Activated T-helper 1 cell treated with anti-CD3 and anti-CD28 coated beads, Interleukin-2, amount 50 U/mL, for 16 hours (primary cell): ENCODE measurements around the gene ATRAID.
"Not testable (repeated sequence)": the region's sequence is repeated elsewhere in the genome, so short reads cannot be mapped to it uniquely, and the experiment has no call there.

Experiments
- DNase-seq, 2 donors: peaks; one replicate each; pipeline ENCODE4 v3.0.0-alpha.2; 2020; ENCODE audit warnings: low read depth in 1 of 2, low spot score in 1 of 2

Gene ATRAID

GRCh38 chr2:27211943-27212625 lies at the start of gene ATRAID, which contains the start of gene SLC5A6:
Gene ATRAID, plus strand, starts transcription at chr2:27212041. Its CDS starts 328 bp downstream, at chr2:27212369.
Gene SLC5A6, minus strand, starts transcription at chr2:27212268. Its CDS starts 4,618 bp downstream, at chr2:27207650.
- DNase-seq = peak; percentile 79 to 83

GRCh38 chr2:27162151-27163121 lies 49.4 kb upstream of the ATRAID start:
- no peak for DNase-seq

- no peak for DNase-seq
Measured at GRCh38 chr2:27164960-27165763, 46.7 kb upstream of the ATRAID start.

- DNase-seq = no peak
Measured at GRCh38 chr2:27170581-27171337, 41.1 kb upstream of the ATRAID start.

- DNase-seq = no peak
Measured at GRCh38 chr2:27171351-27171848, 40.4 kb upstream of the ATRAID start.

- no peak for DNase-seq
Measured at GRCh38 chr2:27174638-27175037, 37.2 kb upstream of the ATRAID start.

- DNase-seq = no peak
Measured at GRCh38 chr2:27175330-27175729, 36.5 kb upstream of the ATRAID start.

GRCh38 chr2:27175781-27176180 lies 36.1 kb upstream of the ATRAID start:
- DNase-seq = not testable (repeated sequence)

GRCh38 chr2:27177441-27178351 lies 34.1 kb upstream of the ATRAID start:
- DNase-seq = no peak

GRCh38 chr2:27178469-27178868 lies 33.4 kb upstream of the ATRAID start:
- no peak for DNase-seq

GRCh38 chr2:27179344-27180000 lies 32.4 kb upstream of the ATRAID start:
- DNase-seq = no peak

GRCh38 chr2:27182346-27182745 lies 29.5 kb upstream of the ATRAID start:
- no peak for DNase-seq

GRCh38 chr2:27184115-27184514 lies 27.7 kb upstream of the ATRAID start:
- no peak for DNase-seq

- no peak for DNase-seq
Measured at GRCh38 chr2:27185331-27186026, 26.4 kb upstream of the ATRAID start.

- DNase-seq = no peak
Measured at GRCh38 chr2:27186613-27187345, 25.1 kb upstream of the ATRAID start.

- no peak for DNase-seq
Measured at GRCh38 chr2:27189989-27190388, 21.9 kb upstream of the ATRAID start.

GRCh38 chr2:27191070-27191829 lies 20.6 kb upstream of the ATRAID start:
- DNase-seq = no peak
